Neural progenitor cell (in vitro differentiated cells): ENCODE measurements around the gene MYH15.

Source experiments
- CTCF ChIP-seq: fragments of 200-600 bp; sonication (generic); IDR thresholded peaks from 2 replicates; pipeline ENCODE4 v1.5.1; 2017; ENCODE audit warnings: antibody characterized with exemption, mild to moderate bottlenecking
- EZH2 ChIP-seq: fragments of 200-600 bp; sonication (generic); IDR thresholded peaks from 2 replicates; pipeline ENCODE4 v1.6.1; 2017; ENCODE audit warnings: antibody characterized with exemption, mild to moderate bottlenecking, moderate library complexity
- EZH2phosphoT487 ChIP-seq: fragments of 200-600 bp; sonication (generic); IDR thresholded peaks from 2 replicates; pipeline ENCODE4 v1.6.1; 2017; ENCODE audit warnings: antibody characterized with exemption

- TF ChIP-seq CTCF: no peak
- TF ChIP-seq EZH2: no peak
- TF ChIP-seq EZH2phosphoT487: no peak
Observed at GRCh38 chr3:108354562-108354961, 155.8 kb downstream of the MYH15 start.
